GM21515 (cell line): Measurements from ENCODE around the gene SNRPA.

Experiments
- ATAC-seq: cut with Tn5 transposase; IDR thresholded peaks from one replicate; pipeline ENCODE4 v1.9.1; 2021; ENCODE audit not compliant: unreplicated experiment

The SNRPA gene

DNA sequence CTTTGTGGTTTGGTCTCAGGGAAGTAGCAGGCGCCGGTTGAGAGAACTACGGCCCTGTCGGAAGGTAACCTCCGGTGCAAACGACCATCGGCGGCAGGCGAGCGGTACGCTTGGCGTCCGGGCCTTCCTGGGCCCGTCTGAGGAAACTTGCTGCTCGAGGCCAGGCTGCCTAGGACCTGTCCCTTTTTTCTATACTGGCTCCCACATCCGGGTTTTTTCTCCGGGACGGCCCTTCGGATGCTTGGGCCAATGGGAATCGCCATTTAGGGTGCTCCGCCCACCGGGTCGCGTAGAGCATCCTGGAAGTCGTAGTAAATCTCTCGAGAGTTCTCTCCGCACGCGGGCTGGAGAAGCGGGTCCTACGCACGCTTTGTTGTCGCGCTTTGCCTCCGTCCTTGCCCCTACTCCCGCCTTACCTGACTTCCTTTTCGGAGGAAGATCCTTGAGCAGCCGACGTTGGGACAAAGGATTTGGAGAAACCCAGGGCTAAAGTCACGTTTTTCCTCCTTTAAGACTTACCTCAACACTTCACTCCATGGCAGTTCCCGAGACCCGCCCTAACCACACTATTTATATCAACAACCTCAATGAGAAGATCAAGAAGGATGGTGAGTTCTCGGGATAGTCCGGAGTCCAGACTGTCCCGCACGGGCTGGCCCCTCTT, at the start of gene SNRPA:
TSS of gene SNRPA (plus strand) at position 330 of the 664 bp plus-strand sequence. CDS start at position 536, 206 bp downstream.
- ATAC-seq, result peak; percentile 50

- no peak for ATAC-seq
These were observed 49.2 kb upstream of the SNRPA start for GRCh38 chr19:40701758-40702157.

DNA sequence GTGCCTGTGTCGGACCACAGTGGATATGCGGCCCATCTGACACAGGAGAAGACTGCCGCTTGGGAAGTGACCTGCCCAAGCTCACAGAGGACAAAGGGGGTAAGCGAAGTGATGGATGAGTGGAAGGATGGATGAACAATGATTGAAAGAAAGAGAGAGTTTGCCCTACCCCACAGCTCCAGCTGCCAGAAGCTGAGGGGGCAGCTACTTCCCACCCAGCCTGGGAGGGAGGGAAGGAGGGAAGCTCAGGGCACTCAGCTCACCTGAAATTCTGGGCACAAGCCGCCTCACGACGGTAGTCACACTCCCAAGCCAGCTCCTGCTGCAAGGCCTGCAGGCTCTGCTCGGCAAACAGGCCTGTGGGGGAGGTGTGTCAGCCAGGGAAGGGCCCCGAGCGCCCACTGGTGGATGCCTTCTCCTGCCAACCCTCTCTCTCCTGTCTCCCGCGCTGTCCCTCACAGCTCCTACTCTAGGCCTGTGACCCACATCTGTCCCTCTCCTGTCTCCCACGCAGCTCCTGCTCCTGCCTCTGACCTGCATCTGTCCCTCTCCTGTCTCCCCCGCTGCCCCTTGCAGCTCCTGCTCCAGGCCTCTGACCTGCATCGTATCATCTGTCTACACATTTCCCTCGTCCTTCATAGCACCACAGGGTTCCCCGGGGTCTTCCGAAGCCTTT, 48.5 kb upstream of the SNRPA start:
- ATAC-seq, result no peak

- ATAC-seq, result no peak
These were observed 47.8 kb upstream of the SNRPA start for GRCh38 chr19:40703029-40703755.

GRCh38 chr19:40704491-40705361, 46.3 kb upstream of the SNRPA start:
- no peak for ATAC-seq

GRCh38 chr19:40705362-40705651, 45.7 kb upstream of the SNRPA start:
- ATAC-seq, result no peak

GRCh38 chr19:40705950-40706619, 44.9 kb upstream of the SNRPA start:
- ATAC-seq, result no peak

DNA sequence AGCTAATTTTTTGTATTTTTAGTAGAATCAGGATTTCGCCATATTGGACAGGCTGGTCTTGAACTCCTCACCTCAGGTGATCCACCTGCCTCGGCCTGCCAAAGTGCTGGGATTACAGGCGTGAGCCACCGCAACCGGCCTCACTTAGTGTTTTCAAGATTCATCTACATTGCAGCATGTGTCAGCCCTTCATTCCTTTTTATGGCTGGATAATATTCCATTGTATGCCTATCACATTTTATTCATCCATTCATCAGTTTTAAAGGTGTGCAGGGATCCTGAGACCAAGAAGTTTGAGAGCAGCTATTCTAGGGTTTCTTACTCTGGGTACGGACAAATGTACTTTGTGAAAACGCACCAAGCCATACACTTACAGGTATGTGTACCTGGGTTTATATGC, 43.4 kb upstream of the SNRPA start:
- ATAC-seq, result no peak

- no peak for ATAC-seq
These were observed 41.2 kb upstream of the SNRPA start for GRCh38 chr19:40709817-40710216.

GRCh38 chr19:40713939-40714338, 37.1 kb upstream of the SNRPA start:
- ATAC-seq, result no peak

- ATAC-seq, result peak; percentile 48
These were observed 36.3 kb upstream of the SNRPA start for GRCh38 chr19:40714441-40715299.

- no peak for ATAC-seq
These were observed 34.9 kb upstream of the SNRPA start for GRCh38 chr19:40716031-40716481.

DNA sequence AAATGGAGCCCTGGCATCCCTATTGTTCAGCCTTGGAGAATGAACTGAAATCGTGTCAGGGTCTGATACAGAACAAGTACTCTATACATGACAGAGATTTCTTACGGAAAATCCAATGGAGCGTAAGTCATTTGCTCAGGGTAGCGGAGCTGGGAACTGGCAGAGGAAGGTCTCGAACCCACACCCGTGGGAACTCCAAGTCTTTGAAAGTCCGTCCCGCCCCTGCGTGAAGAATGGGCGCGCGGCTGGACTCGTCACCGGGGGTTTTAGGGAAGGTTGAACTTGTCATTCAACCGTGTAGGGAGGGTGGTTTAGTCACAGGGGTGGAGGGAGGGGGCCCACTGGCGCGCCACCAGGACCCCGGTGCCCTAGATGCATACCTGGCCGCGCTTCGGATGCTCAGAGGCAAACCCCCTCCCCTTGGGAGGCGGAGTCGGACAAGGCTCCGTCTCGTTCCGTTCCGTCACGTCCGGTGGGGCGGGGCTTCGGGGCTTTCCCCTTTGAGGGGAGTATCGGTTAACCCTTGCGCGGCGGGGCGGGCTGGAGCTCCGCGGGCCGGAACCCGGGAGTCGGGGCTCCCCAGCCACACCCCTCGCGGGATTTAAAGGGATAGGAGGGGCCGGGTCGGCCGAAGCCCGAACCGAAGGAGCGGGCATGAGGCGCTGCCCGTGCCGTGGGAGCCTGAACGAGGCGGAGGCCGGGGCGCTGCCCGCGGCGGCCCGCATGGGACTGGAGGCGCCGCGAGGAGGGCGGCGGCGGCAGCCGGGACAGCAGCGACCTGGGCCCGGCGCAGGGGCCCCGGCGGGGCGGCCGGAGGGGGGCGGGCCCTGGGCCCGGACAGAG, 34.3 kb upstream of the SNRPA start, which contains the start of the genes COQ8B and ITPKC:
TSS of gene COQ8B (minus strand) at position 405 of the 843 bp plus-strand sequence. CDS start 2,254 bp downstream, outside the sequence.
TSS of gene ITPKC (plus strand) at position 631 of the 843 bp plus-strand sequence. CDS start at position 655, 24 bp downstream.
- ATAC-seq, result peak; percentile 68

DNA sequence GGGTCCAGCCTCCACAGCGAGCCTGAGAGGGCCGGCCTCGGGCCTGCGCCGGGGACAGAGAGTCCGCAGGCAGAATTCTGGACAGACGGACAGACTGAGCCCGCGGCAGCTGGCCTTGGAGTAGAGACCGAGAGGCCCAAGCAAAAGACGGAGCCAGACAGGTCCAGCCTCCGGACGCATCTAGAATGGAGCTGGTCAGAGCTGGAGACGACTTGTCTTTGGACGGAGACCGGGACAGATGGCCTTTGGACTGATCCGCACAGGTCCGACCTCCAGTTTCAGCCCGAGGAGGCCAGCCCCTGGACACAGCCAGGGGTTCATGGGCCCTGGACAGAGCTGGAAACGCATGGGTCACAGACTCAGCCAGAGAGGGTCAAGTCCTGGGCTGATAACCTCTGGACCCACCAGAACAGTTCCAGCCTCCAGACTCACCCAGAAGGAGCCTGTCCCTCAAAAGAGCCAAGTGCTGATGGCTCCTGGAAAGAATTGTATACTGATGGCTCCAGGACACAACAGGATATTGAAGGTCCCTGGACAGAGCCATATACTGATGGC, 33.6 kb upstream of the SNRPA start:
- no peak for ATAC-seq

DNA sequence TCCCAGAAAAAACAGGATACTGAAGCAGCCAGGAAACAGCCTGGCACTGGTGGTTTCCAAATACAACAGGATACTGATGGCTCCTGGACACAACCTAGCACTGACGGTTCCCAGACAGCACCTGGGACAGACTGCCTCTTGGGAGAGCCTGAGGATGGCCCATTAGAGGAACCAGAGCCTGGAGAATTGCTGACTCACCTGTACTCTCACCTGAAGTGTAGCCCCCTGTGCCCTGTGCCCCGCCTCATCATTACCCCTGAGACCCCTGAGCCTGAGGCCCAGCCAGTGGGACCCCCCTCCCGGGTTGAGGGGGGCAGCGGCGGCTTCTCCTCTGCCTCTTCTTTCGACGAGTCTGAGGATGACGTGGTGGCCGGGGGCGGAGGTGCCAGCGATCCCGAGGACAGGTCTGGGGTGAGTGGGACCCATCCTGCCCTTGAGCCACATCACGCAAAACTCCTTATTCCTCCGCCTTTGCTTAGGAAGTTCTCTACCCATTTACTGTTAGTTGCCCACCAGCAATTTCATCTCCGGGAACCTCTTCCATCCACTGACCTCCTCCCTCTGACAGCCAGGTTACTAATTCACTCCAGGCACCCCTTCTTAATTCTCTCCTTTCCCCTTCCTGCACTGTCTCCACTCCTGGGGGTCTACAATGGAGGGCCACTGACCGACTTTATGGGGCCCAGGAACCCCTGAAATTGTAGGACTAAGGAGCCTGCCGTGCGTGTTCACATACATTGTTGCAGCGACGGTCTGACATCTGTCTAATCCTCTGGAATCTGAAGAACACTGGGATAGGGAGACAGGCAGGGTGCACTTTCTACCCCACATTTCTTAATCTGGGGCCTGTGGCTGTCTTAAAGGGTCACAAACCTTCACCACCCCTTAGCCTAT, 32.9 kb upstream of the SNRPA start:
- no peak for ATAC-seq

- no peak for ATAC-seq
These were observed 32.1 kb upstream of the SNRPA start for GRCh38 chr19:40718774-40719391.

DNA sequence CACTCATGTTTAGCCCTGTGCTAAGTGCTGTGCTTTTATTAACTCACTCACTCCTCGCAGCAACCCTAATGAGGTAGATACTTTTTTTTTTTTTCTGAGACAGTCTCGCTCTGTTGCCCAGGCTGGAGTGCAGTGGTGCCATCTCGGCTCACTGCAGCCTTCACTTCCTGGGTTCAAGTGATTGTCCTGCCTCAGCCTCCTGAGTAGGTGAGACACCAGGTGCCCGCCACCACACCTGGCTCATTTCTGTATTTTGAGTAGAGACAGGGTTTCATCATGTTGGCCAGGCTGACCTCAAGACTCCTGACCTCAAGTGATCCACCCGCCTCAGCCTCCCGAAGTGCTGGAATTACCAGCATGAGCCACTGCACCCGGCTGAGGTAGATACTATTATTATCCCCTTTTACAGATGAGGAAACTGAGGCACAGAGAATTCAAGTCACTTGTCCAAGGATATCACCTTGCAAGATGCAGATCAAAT, 31.5 kb upstream of the SNRPA start:
- no peak for ATAC-seq
